Activated CD4-positive, alpha-beta T cell treated with anti-CD3 and anti-CD28 coated beads for 36 hours (primary cell): ENCODE measurements around the gene KTN1. TPM values are rescaled to one million over a fixed set of nuclear protein-coding genes. Genes with fewer than 3 reads are reported as not detected.
A peak's percentile ranks its signal among the peaks of the same experiment; 100 is the strongest.

Source experiments
- ATAC-seq: fragments of 200-7000 bp; cut with Tn5 transposase; one replicate; pipeline ENCODE4 v1.10.0; 2021; ENCODE audit warnings: mild to moderate bottlenecking, moderate library complexity
- CTCF ChIA-PET: fragments of 350-600 bp; sonication (Branson Sonifier 250); formaldehyde crosslinking; loops from one replicate; lab custom pipeline; 2021; ENCODE audit warnings: antibody characterized with exemption; lab: Charles Lee
- POLR2A ChIA-PET: fragments of 350-600 bp; sonication (Branson Sonifier 250); formaldehyde crosslinking; loops from one replicate; lab custom pipeline; 2021; ENCODE audit warnings: antibody characterized with exemption, inconsistent platforms; lab: Charles Lee
- DNase-seq: peaks from one replicate; pipeline ENCODE4 v3.0.0-alpha.2; 2020
- H3K27ac Mint-ChIP-seq: one replicate; pipeline ENCODE4 v1.8.0; 2021; ENCODE audit warnings: mixed read lengths
- H3K27me3 Mint-ChIP-seq: one replicate; pipeline ENCODE4 v1.8.0; 2021; ENCODE audit warnings: mixed read lengths
- H3K36me3 Mint-ChIP-seq: one replicate; pipeline ENCODE4 v1.8.0; 2021; ENCODE audit warnings: low read depth, mixed read lengths
- H3K4me1 Mint-ChIP-seq: one replicate; pipeline ENCODE4 v1.8.0; 2021; ENCODE audit warnings: mixed read lengths
- H3K4me3 Mint-ChIP-seq: one replicate; pipeline ENCODE4 v1.8.0; 2021; ENCODE audit warnings: mild to moderate bottlenecking, moderate library complexity, mixed read lengths
- H3K9me3 Mint-ChIP-seq: one replicate; pipeline ENCODE4 v1.8.0; 2021; ENCODE audit warnings: low read depth, mixed read lengths
- intact Hi-C, 2 experiments: fragments of 100-400 bp; cut with DNase I in 1 of 2; cut with micrococcal nuclease in 1 of 2; formaldehyde crosslinking; loops; one replicate each; pipeline versions ENCODE4 v1.14.2 to v1.15.1; 2022 to 2024; cut with DNase I, micrococcal nuclease
- total RNA-seq, 2 experiments: library from RNA; stranded (reverse); gene quantifications; one replicate each; pipeline ENCODE4 v1.2.3, GENCODE V29; 2021

KTN1 gene
- total RNA-seq, 2 experiments from 2014 or later = 117 to 138 TPM

- CTCF ChIA-PET = no interaction called here
- H3K27ac Mint-ChIP-seq = no peak overlapping the region
- POLR2A ChIA-PET = no interaction called here
- H3K27me3 Mint-ChIP-seq = no peaks in the 10 kb centered on the region
- no peak overlapping the region for H3K4me3 Mint-ChIP-seq
- H3K36me3 Mint-ChIP-seq = peaks cover 20% of the 10 kb centered on the region
- no peak for ATAC-seq
- no peak for DNase-seq
- intact Hi-C loops = no loop called here
- peaks cover 45% of the 10 kb centered on the region for H3K4me1 Mint-ChIP-seq
- H3K9me3 Mint-ChIP-seq = peaks cover 4% of the 10 kb centered on the region
These were observed 13.7 kb downstream of the KTN1 start for GRCh38 chr14:55593698-55594097.

- Mint-ChIP-seq H3K4me3 (no peak overlapping the region), H3K9me3 (peaks cover 4% of the 10 kb centered on the region), H3K4me1 (peaks cover 30% of the 10 kb centered on the region), H3K36me3 (peaks cover 19% of the 10 kb centered on the region), H3K27me3 (no peaks in the 10 kb centered on the region), H3K27ac (no peak overlapping the region)
- ChIA-PET POLR2A (no interaction called here), CTCF (no interaction called here)
- intact Hi-C loops = no loop called here
- no peak for DNase-seq
- ATAC-seq = no peak
These were observed 19.4 kb downstream of the KTN1 start for GRCh38 chr14:55599250-55599879.

GRCh38 chr14:55600784-55601561, 21.0 kb downstream of the KTN1 start:
- H3K4me3 Mint-ChIP-seq = no peak overlapping the region
- H3K9me3 Mint-ChIP-seq = peaks cover 3% of the 10 kb centered on the region
- peak; percentile 47 for ATAC-seq
- no peak for DNase-seq
- H3K4me1 Mint-ChIP-seq = peaks cover 23% of the 10 kb centered on the region
- H3K27ac Mint-ChIP-seq = no peak overlapping the region
- H3K36me3 Mint-ChIP-seq = peaks cover 13% of the 10 kb centered on the region
- H3K27me3 Mint-ChIP-seq = no peaks in the 10 kb centered on the region
- ChIA-PET POLR2A (no interaction called here), CTCF (interaction anchor here (0.6 to 1.2 kb wide), 3 partner anchors 17 to 21 kb away, joined by 3 to 4 read pairs (median 4); no protein-coding TSS in a partner anchor)
- intact Hi-C loops = no loop called here

- no peak for ATAC-seq
- intact Hi-C loops = no loop called here
- H3K4me3 Mint-ChIP-seq = no peak overlapping the region
These were observed 23.5 kb downstream of the KTN1 start for GRCh38 chr14:55603401-55603953.

GRCh38 chr14:55604488-55604887, 24.5 kb downstream of the KTN1 start:
- intact Hi-C loops = no loop called here
- ChIA-PET CTCF (interaction anchor here (0.6 to 1.1 kb wide), 2 partner anchors 16 to 182 kb away, joined by 3 read pairs; no protein-coding TSS in a partner anchor), POLR2A (no interaction called here)

More at GRCh38 chr14:55603401-55603953, 23.5 kb downstream of the KTN1 start:
- ChIA-PET POLR2A (interaction anchor here (0.6 kb wide), 1 partner anchor 835 kb away, joined by 5 read pairs; no protein-coding TSS in a partner anchor), CTCF (interaction anchor here (1.0 kb wide), 1 partner anchor 45 kb away, joined by 3 read pairs; no protein-coding TSS in a partner anchor)
- no peak overlapping the region for H3K27ac Mint-ChIP-seq
- H3K9me3 Mint-ChIP-seq = no peaks in the 10 kb centered on the region
- DNase-seq = no peak
- no peaks in the 10 kb centered on the region for H3K27me3 Mint-ChIP-seq
- peaks cover 28% of the 10 kb centered on the region for H3K4me1 Mint-ChIP-seq
- H3K36me3 Mint-ChIP-seq = peaks cover 4% of the 10 kb centered on the region

GRCh38 chr14:55604900-55605418, 25.0 kb downstream of the KTN1 start:
- ChIA-PET POLR2A (no interaction called here), CTCF (interaction anchor here (0.6 to 1.1 kb wide), 4 partner anchors 11 to 182 kb away, joined by 3 read pairs; no protein-coding TSS in a partner anchor)
- H3K9me3 Mint-ChIP-seq = no peaks in the 10 kb centered on the region
- DNase-seq (no peak), ATAC-seq (no peak)
- H3K27ac Mint-ChIP-seq = no peak overlapping the region
- no peaks in the 10 kb centered on the region for H3K27me3 Mint-ChIP-seq
- intact Hi-C loops = no loop called here
- peaks cover 35% of the 10 kb centered on the region for H3K4me1 Mint-ChIP-seq
- peaks cover 9% of the 10 kb centered on the region for H3K36me3 Mint-ChIP-seq
- H3K4me3 Mint-ChIP-seq = no peak overlapping the region

More at GRCh38 chr14:55604488-55604887, 24.5 kb downstream of the KTN1 start:
- H3K4me3 Mint-ChIP-seq = no peak overlapping the region
- no peaks in the 10 kb centered on the region for H3K9me3 Mint-ChIP-seq
- no peaks in the 10 kb centered on the region for H3K27me3 Mint-ChIP-seq
- H3K36me3 Mint-ChIP-seq = peaks cover 8% of the 10 kb centered on the region
- ATAC-seq (no peak), DNase-seq (no peak)
- H3K4me1 Mint-ChIP-seq = peaks cover 32% of the 10 kb centered on the region
- no peak overlapping the region for H3K27ac Mint-ChIP-seq

- Mint-ChIP-seq H3K36me3 (peaks cover 9% of the 10 kb centered on the region), H3K9me3 (no peaks in the 10 kb centered on the region), H3K27ac (no peak overlapping the region), H3K4me3 (no peak overlapping the region), H3K27me3 (no peaks in the 10 kb centered on the region), H3K4me1 (peaks cover 30% of the 10 kb centered on the region)
- ATAC-seq (no peak), DNase-seq (no peak)
- POLR2A ChIA-PET = no interaction called here
- intact Hi-C loops = no loop called here
- CTCF ChIA-PET = interaction anchor here (0.6 to 0.9 kb wide), 3 partner anchors 10 to 99 kb away, joined by 3 read pairs; no protein-coding TSS in a partner anchor
These were observed 25.8 kb downstream of the KTN1 start for GRCh38 chr14:55605793-55606192.

- Mint-ChIP-seq H3K27ac (no peak overlapping the region), H3K36me3 (peaks cover 11% of the 10 kb centered on the region), H3K4me1 (peaks cover 26% of the 10 kb centered on the region), H3K9me3 (no peaks in the 10 kb centered on the region), H3K4me3 (no peak overlapping the region), H3K27me3 (no peaks in the 10 kb centered on the region)
- ChIA-PET POLR2A (no interaction called here), CTCF (no interaction called here)
- no peak for DNase-seq
- no peak for ATAC-seq
- intact Hi-C loops = no loop called here
These were observed 27.4 kb downstream of the KTN1 start for GRCh38 chr14:55607386-55607785.

GRCh38 chr14:55609681-55610080, 29.7 kb downstream of the KTN1 start:
- ChIA-PET CTCF (interaction anchor here (1.0 kb wide), 1 partner anchor 164 kb away, joined by 3 read pairs; no protein-coding TSS in a partner anchor), POLR2A (no interaction called here)
- Mint-ChIP-seq H3K4me3 (no peak overlapping the region), H3K27me3 (no peaks in the 10 kb centered on the region), H3K36me3 (peaks cover 25% of the 10 kb centered on the region), H3K4me1 (peaks cover 25% of the 10 kb centered on the region), H3K9me3 (no peaks in the 10 kb centered on the region), H3K27ac (no peak overlapping the region)
- ATAC-seq (no peak), DNase-seq (no peak)
- intact Hi-C loops = no loop called here

GRCh38 chr14:55610713-55611370, 30.8 kb downstream of the KTN1 start:
- Mint-ChIP-seq H3K27me3 (no peaks in the 10 kb centered on the region), H3K9me3 (no peaks in the 10 kb centered on the region), H3K27ac (no peak overlapping the region), H3K4me3 (no peak overlapping the region), H3K4me1 (peaks cover 25% of the 10 kb centered on the region), H3K36me3 (peaks cover 35% of the 10 kb centered on the region)
- intact Hi-C loops = no loop called here
- ATAC-seq (no peak), DNase-seq (no peak)
- POLR2A ChIA-PET = no interaction called here
- CTCF ChIA-PET = no interaction called here

- Mint-ChIP-seq H3K4me1 (peaks cover 22% of the 10 kb centered on the region), H3K4me3 (no peak overlapping the region), H3K36me3 (peaks cover 43% of the 10 kb centered on the region), H3K9me3 (no peaks in the 10 kb centered on the region), H3K27me3 (no peaks in the 10 kb centered on the region), H3K27ac (no peak overlapping the region)
- intact Hi-C loops = no loop called here
- no peak for DNase-seq
- ChIA-PET POLR2A (no interaction called here), CTCF (no interaction called here)
- no peak for ATAC-seq
These were observed 31.9 kb downstream of the KTN1 start for GRCh38 chr14:55611859-55612258.
